Measurements from ENCODE around the gene CELA1.

The CELA1 gene

DNA sequence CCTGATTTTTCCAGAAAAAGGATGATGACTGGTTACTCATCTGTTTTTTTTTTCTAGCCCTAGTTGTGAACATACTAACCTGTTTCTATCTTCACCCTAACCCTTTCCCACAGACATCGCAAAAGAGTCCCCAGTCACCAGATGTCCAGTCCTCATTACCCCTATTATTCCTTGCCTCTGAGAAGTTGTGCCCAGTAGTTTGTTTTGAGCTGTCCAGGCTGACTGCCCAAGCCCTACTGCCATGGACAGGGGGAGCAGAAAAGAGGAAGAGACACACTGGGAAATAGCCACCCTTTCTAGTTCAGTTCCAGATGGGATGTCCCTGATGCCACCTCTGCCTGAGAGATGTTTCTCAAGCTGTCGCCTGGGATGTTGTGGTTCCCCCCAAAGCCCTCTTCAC lies 13.8 kb upstream of the CELA1 start:
- Histone ChIP-seq H2AFZ (ENCODE audit: low read length) (no peak overlapping the region), H3K9me3 (ENCODE audit: low read length) (no peaks in the 10 kb centered on the region), H3K27ac (ENCODE audit: low read depth, low read length, poor library complexity, severe bottlenecking) (no peak overlapping the region), H3K9me2 (ENCODE audit: low read depth, low read length) (no peaks in the 10 kb centered on the region), H3K27me3 (ENCODE audit: insufficient read depth, low read length) (no peaks in the 10 kb centered on the region), H3K4me1 (ENCODE audit: insufficient read depth, low read length, severe bottlenecking) (peaks cover 7% of the 10 kb centered on the region), H3K36me3 (ENCODE audit: insufficient read depth, low read length) (no peaks in the 10 kb centered on the region), H3F3A (ENCODE audit: insufficient read depth, low read length) (no peaks in the 10 kb centered on the region), H3K79me2 (ENCODE audit: insufficient read depth, low read length) (no peaks in the 10 kb centered on the region), H4K20me1 (ENCODE audit: insufficient read depth, low read length) (no peaks in the 10 kb centered on the region), H3K9ac (ENCODE audit: low read length) (no peak overlapping the region), H3K4me3 (ENCODE audit: low read depth, low read length, poor library complexity, severe bottlenecking) (no peak overlapping the region), H3K4me2 (ENCODE audit: low read length) (no peak overlapping the region)
- TF ChIP-seq, protein P1, sequence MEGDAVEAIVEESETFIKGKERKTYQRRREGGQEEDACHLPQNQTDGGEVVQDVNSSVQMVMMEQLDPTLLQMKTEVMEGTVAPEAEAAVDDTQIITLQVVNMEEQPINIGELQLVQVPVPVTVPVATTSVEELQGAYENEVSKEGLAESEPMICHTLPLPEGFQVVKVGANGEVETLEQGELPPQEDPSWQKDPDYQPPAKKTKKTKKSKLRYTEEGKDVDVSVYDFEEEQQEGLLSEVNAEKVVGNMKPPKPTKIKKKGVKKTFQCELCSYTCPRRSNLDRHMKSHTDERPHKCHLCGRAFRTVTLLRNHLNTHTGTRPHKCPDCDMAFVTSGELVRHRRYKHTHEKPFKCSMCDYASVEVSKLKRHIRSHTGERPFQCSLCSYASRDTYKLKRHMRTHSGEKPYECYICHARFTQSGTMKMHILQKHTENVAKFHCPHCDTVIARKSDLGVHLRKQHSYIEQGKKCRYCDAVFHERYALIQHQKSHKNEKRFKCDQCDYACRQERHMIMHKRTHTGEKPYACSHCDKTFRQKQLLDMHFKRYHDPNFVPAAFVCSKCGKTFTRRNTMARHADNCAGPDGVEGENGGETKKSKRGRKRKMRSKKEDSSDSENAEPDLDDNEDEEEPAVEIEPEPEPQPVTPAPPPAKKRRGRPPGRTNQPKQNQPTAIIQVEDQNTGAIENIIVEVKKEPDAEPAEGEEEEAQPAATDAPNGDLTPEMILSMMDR (IDR thresholded peaks at IDR 0.05; ENCODE audit: low read length), result no peak
- TF ChIP-seq EZH2 (IDR thresholded peaks at IDR 0.05; ENCODE audit: borderline replicate concordance, low read length), result no peak

DNA sequence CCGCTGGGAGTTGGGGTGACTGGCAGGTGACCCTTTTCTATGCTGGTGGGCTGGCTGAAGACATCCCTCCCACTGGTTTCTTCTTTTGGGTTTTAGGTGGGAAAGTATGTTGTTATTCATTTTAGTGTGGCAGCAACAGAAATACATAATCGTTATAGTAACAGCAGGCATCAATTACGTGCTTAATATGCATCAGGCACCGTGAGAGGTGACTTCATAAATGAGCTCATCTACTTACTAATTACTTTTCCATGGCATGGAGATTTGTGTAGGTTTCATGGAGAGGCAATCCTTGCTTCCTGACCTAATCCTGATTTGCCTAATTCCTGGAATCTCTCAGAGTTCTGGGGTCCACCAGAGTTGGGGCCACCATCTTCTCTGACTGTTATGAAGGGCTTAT lies 13.4 kb upstream of the CELA1 start:
- Histone ChIP-seq H3K36me3 (ENCODE audit: insufficient read depth, low read length) (no peaks in the 10 kb centered on the region), H4K20me1 (ENCODE audit: insufficient read depth, low read length) (no peaks in the 10 kb centered on the region), H3F3A (ENCODE audit: insufficient read depth, low read length) (no peaks in the 10 kb centered on the region), H3K4me3 (ENCODE audit: low read depth, low read length, poor library complexity, severe bottlenecking) (no peak overlapping the region), H3K79me2 (ENCODE audit: insufficient read depth, low read length) (no peaks in the 10 kb centered on the region), H3K9me2 (ENCODE audit: low read depth, low read length) (no peaks in the 10 kb centered on the region), H3K9ac (ENCODE audit: low read length) (no peak overlapping the region), H3K27ac (ENCODE audit: low read depth, low read length, poor library complexity, severe bottlenecking) (no peak overlapping the region), H3K4me1 (ENCODE audit: insufficient read depth, low read length, severe bottlenecking) (peaks cover 7% of the 10 kb centered on the region), H3K9me3 (ENCODE audit: low read length) (no peaks in the 10 kb centered on the region), H3K4me2 (ENCODE audit: low read length) (no peak overlapping the region), H2AFZ (ENCODE audit: low read length) (no peak overlapping the region), H3K27me3 (ENCODE audit: insufficient read depth, low read length) (no peaks in the 10 kb centered on the region)
- no peak for TF ChIP-seq EZH2 (IDR thresholded peaks at IDR 0.05; ENCODE audit: borderline replicate concordance, low read length)
- TF ChIP-seq, protein P1 (IDR thresholded peaks at IDR 0.05; ENCODE audit: low read length), result no peak

DNA sequence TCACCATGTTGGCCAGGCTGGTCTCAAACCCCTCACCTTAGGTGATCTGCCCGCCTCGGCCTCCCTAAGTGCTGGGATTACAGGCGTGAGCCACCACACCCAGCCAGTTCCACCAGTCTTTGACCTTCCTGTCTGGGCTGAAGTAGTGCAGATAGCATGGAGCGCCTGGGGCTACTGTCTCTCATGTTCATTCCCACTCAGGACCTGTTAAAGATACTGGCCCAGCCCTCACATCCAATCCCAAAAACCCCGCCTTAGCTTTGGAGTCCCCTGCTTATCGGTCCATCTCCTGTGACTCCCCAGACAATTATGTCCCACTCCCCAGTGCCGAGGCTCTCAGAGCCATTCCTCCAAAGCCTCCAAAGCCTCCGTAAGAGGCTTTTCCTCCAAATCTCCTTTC lies 12.0 kb upstream of the CELA1 start:
- Histone ChIP-seq H2AFZ (ENCODE audit: low read length) (no peak overlapping the region), H3K4me3 (ENCODE audit: low read depth, low read length, poor library complexity, severe bottlenecking) (no peak overlapping the region), H4K20me1 (ENCODE audit: insufficient read depth, low read length) (no peaks in the 10 kb centered on the region), H3K79me2 (ENCODE audit: insufficient read depth, low read length) (no peaks in the 10 kb centered on the region), H3K36me3 (ENCODE audit: insufficient read depth, low read length) (no peaks in the 10 kb centered on the region), H3K9me3 (ENCODE audit: low read length) (no peaks in the 10 kb centered on the region), H3F3A (ENCODE audit: insufficient read depth, low read length) (no peaks in the 10 kb centered on the region), H3K4me2 (ENCODE audit: low read length) (no peak overlapping the region), H3K9ac (ENCODE audit: low read length) (no peak overlapping the region), H3K9me2 (ENCODE audit: low read depth, low read length) (no peaks in the 10 kb centered on the region), H3K4me1 (ENCODE audit: insufficient read depth, low read length, severe bottlenecking) (peaks cover 7% of the 10 kb centered on the region), H3K27me3 (ENCODE audit: insufficient read depth, low read length) (no peaks in the 10 kb centered on the region), H3K27ac (ENCODE audit: low read depth, low read length, poor library complexity, severe bottlenecking) (no peak overlapping the region)
- no peak for TF ChIP-seq EZH2 (IDR thresholded peaks at IDR 0.05; ENCODE audit: borderline replicate concordance, low read length)
- TF ChIP-seq, protein P1 (IDR thresholded peaks at IDR 0.05; ENCODE audit: low read length), result no peak
